Subcutaneous adipose tissue (tissue), 4 donors: ENCODE data around the gene COBLL1. TPM values are rescaled to one million over a fixed set of nuclear protein-coding genes. Genes with fewer than 3 reads are reported as not detected.

Source experiments
- CTCF ChIP-seq: fragments of 450-650 bp; IDR thresholded peaks from one replicate; pipeline ENCODE4 v1.5.1; 2016; ENCODE audit warnings: low read depth, mild to moderate bottlenecking, control low read depth, antibody characterized with exemption, moderate library complexity
- small RNA-seq: library from RNA; depleted of rRNA; stranded (forward); fragments of <200 nt; gene quantifications from one replicate; pipeline ENCODE3, GENCODE V24; 2016
- total RNA-seq, 4 donors: library from RNA; depleted of rRNA; stranded (reverse); fragments of >200 nt; gene quantifications; one replicate each; pipeline ENCODE4 v1.1.0, GENCODE V29; 2016

The COBLL1 gene
- total RNA-seq, 4 donors from 2014 or later: 38.4 to 123 (median 91.5) TPM

- TF ChIP-seq CTCF: no peak
Observed at GRCh38 chr2:164644036-164644700, 197.5 kb downstream of the COBLL1 start.

GRCh38 chr2:164642946-164643555 lies 198.6 kb downstream of the COBLL1 start:
- no peak for TF ChIP-seq CTCF

GRCh38 chr2:164642268-164642667 lies 199.4 kb downstream of the COBLL1 start:
- TF ChIP-seq CTCF: no peak

Small RNA genes within 50 kb of the gene (small RNA-seq; reads per million reads assigned to genes)
- gene RNA5SP110 (not detected), gene SNORA70F (not detected)

Other genes with a start within 250 kb of the COBLL1 start
- 10 to 100 TPM in 1 of 4 donors, 1 to 10 TPM in 3; 3.2 to 22.3 (median 5.6) TPM for gene GRB14, start 220.3 kb downstream of the COBLL1 start, total RNA-seq
- gene SLC38A11, start 113.7 kb upstream of the COBLL1 start, total RNA-seq: 1 to 10 TPM; 1.7 to 2.2 (median 2.2) TPM